NCI-H1048 (cell line): ENCODE results near the gene CITED1.

ENCODE experiments used
- DNase-seq: peaks from one replicate; lab custom pipeline; 2025; lab: John Stamatoyannopoulos, UW

The CITED1 gene

DNA sequence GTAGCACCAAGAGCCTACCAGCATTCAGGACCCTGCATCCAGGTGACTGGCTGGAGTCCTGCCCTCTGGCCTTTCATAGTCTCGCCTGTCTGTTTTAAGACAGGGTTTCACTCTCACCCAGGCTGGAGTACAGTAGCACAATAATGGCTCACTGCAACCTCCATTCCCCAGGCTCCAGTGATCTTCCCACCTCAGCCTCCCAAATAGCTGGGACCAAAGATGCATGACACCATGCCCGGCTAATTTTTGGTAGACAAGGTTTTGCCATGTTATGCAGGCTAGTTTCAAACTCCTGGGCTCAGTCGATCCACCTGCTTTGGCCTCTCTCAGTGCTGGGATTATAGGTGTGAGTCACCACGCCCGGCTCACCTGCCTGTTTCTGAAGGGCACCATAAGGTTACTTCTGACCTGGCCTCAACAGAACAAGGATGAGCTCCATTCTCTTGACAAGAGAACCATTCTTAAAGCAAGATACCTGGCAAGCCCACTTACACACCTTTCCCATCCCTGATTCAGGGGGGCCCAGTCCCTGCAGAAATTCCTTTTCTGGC, 35.3 kb downstream of the CITED1 start:
- DNase-seq = no peak

DNA sequence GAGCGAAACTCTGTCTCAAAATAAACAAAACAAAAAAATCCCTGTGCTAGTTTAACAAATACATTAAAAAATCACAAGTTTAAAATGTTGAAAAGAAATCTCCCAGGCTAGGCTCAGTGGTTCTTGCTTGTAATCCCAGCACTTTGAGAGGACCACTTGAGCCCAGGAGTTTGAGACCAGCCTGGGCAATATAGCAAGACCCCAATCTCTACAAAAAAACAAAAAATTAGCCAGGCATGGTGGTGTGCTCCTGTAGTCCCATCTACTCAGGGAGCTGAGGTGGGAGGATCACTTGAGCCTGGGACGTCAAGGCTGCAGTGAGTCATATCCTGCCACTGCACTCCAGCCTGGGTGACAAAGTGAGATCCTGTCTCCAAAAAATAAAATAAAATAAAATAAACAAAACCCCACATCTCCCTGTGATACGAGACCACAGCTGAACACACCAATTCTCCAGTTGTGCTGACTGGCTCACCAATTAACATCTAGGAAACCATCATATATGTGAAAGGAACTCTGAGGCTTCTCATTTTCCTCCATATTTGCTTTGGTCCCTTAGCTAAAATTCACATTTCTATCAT, 36.0 kb downstream of the CITED1 start:
- no peak for DNase-seq

DNA sequence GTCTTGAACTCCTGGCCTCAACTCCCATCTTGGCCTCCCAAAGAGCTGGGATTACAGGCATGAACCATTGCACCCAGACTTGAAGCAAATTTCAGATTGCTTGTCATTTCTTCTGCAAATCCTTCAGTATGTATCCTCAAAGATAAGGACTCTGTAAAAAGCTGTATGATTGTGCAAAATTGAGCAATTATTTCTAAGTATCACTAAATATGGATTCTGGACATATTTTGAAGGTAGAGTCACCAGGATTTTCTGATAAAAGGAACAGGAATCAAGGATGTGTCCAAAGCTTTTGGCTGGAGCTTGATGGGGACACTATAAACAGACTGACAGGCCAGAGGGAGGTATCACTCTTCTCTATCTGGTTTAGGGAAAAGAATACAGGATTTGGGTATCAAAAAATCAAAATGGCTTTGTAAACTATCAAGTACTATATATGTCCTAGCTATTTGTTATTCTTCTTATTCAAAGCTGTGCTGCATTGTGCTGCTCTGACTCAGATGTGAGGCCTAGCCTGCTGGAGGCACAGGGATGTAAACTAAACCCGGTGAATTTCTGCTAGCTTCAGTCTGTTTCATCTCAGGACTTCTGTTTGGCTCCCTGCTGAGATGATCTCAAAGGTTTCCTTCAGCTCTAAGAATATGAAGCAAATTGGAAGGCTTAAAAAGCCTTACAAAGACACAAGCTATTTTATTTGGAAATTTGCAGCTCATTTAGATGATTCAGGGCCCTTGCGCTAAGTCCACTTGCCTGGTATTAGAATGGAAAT, 36.9 kb downstream of the CITED1 start:
- no peak for DNase-seq

DNA sequence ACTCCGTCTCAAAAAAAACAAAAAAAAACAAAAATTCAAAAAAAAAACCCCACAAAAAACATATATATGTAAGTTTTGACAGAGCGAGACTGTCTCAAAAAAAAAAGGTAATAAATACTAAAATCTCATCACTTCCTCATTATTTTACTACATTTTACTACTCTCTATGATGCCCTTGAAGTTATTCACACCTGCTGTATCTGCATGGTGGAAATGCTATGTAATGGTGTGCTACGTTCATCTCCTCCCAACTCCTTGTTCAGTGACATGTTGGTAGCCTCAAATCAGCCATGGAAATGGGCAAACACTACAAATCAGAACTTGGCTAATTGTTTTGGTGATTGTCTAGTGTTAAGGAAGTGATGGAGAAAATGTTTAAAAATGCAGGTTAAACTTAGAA, 40.5 kb downstream of the CITED1 start:
- DNase-seq = no peak

DNA sequence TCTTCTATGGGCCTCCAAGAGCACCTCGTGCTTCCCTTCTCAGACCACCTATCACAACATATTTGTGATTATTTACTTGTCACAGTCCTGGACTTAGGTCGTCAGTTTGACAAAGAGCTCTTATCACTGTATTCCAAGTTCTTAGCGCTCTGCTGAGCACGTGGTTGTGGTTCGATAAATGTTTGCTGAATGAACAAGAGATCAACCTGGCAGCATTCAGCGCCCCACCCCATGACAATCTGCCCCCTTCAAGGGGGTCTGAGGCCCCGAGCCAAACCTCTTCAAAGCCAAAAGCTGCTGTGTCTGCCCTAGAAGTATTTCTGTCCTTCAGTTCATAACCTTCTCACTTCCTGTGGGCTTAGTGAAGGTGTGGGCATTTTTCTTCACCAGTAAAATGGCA, 43.6 kb downstream of the CITED1 start:
- no peak for DNase-seq

DNA sequence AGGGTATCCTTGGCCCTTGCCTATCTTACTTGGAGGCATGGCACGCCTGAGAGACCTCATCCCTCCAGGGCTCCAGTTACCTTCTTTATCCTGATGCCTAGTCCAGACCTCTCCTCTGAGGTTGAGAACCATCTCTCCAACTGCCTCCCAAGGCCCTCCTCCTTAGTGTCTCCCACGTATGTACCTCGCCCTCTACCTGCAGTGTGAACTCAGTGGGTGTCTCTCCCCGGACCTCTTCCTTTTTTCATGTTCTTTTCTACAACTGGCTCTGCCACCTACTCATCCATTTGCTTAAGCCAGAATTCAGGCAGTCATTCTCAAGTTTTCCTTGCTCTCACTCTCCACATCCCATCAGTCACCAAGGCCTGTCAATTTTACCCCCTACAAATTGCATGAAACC, 45.3 kb downstream of the CITED1 start:
- DNase-seq = no peak

DNA sequence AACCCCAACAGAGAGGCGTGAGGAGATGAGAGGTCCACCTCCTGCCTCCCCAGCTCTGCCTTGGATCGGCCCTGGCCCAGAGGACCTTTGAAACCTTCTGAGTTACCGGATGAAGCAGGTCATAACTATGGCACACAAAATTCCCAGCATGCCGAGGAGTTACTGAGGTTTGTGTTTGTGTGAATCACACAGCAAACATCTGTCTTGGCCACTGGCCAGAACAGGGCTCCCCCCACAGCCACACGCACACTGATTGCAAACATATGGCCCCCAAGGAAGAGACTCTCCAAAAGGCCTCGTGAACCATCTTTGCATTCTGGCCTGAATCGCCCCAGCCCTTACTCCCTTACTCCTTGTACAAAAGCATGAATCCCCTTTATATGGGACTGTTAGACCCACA, 47.5 kb downstream of the CITED1 start:
- DNase-seq = no peak

DNA sequence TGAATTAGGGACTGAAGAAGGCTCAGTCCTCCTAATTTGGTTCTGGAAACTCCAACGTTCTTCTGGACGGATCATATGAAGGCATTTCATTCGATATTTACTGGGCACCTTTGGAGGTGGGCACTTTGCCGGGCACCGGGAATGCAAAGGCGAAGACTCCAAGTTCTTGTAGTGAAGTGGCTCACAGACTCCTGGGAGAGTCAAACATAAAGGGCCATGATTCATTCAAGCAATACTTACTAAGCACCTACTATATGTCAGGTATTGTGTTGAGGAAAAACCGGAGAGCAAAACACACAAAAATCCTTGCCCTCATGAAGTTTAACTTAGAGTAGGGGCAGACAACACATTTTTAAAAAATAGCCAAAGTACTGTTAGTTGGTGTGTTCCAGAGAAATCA, 49.9 kb downstream of the CITED1 start:
- no peak for DNase-seq

DNA sequence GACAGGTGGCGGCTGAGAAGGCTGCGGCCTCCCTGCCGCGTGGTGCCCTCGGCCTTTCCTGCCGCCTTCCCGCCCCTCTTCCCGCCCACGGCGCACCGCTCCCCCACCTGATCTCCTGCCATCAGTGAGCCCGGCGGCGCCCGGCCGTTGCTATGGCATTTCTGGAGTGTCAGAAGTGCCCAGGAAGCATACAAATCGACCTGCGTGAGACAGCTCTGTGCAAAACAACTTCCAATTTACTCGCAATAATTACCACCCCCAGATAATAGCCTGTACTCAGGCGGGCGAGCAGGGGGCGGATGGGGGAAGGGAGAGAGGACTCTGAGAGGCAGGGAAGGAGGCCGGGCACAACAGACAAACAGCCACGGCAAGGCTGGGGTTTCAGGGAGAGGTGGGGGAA, 50.3 kb downstream of the CITED1 start:
- peak; percentile 36 for DNase-seq

DNA sequence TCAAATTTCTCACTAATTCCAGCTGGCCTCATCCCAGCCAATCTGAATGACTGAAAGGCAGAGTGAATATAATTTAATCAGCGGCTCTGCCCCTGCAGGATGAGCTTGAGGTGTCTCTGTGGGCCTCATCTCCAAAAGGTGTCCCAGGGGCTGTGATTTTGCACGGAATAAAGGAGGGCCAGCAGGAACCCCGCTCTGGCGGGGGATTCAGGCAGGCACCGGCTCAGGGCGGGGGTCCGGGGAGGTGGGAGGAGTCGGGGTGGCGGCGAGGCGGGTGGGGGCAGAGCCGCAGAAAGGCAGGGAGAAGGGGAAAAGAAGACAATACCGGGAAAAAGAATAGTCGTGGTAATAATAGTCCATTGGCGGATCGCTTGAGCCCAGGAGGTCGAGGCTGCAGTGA, 50.9 kb downstream of the CITED1 start:
- no peak for DNase-seq

DNA sequence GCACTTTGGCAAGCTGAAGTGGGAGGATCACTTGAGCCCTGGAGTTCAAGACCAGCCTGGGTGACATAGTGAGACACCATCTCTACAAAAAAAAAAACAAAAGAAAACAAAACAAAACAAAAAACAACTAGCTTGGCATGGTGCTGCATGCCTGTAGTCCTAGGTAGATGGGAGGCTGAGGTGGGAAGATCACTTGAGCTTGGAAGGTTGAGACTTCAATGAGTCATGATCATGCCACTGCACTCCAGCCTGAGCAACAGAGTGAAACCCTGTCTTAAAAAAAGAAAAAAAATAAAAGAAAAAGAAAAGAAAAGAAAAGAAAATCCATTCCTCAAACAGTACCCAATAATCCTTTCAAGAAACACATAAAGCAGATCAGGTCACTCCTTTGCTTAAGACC, 52.0 kb downstream of the CITED1 start:
- no peak for DNase-seq
